HL-60 (cell line): ENCODE results near the gene PLXDC2.

ENCODE experiments used
- DNase-seq, 2 experiments: peaks; one replicate each; pipeline ENCODE4 v3.0.0-alpha.2; 2010 to 2020; ENCODE audit warnings: low read depth in 1 of 2, low spot score in 1 of 2
- H3K27ac ChIP-seq: fragments of 250-450 bp; sonication (Bioruptor Pico); replicated peaks from 2 replicates; pipeline ENCODE4 v1.5.1; 2020; ENCODE audit warnings: mild to moderate bottlenecking, moderate library complexity
- H3K27me3 ChIP-seq: fragments of 250-450 bp; sonication (Bioruptor Pico); 2 replicates; pipeline ENCODE4 v1.5.1; 2021; ENCODE audit warnings: mild to moderate bottlenecking, moderate library complexity; ENCODE audit not compliant: insufficient read depth, poor library complexity, severe bottlenecking
- H3K4me3 ChIP-seq: replicated peaks from 2 replicates; pipeline ENCODE4 v1.5.1; 2011; ENCODE audit warnings: mild to moderate bottlenecking, control low read depth, low read length; ENCODE audit not compliant: insufficient read depth
- GABPA ChIP-seq: IDR thresholded peaks from 2 replicates; pipeline ENCODE4 v1.6.1; 2012; ENCODE audit warnings: low read depth
- POLR2AphosphoS5 ChIP-seq: IDR thresholded peaks from 2 replicates; pipeline ENCODE4 v1.6.1; 2012; ENCODE audit warnings: low read depth
- SPI1 ChIP-seq: IDR thresholded peaks from 2 replicates; pipeline ENCODE4 v1.6.1; 2012; ENCODE audit warnings: low read depth, mild to moderate bottlenecking, borderline replicate concordance
- TF ChIP-seq, protein P1 (sequence below): IDR thresholded peaks from one replicate; pipeline ENCODE4 v1.5.1; 2011; ENCODE audit warnings: low read length, control low read depth, inconsistent platforms; ENCODE audit not compliant: insufficient read depth
- TF ChIP-seq, protein P2 (sequence below): IDR thresholded peaks from 2 replicates; pipeline ENCODE4 v1.6.1; 2012; ENCODE audit warnings: low read depth; ENCODE audit not compliant: insufficient replicate concordance

The PLXDC2 gene

DNA sequence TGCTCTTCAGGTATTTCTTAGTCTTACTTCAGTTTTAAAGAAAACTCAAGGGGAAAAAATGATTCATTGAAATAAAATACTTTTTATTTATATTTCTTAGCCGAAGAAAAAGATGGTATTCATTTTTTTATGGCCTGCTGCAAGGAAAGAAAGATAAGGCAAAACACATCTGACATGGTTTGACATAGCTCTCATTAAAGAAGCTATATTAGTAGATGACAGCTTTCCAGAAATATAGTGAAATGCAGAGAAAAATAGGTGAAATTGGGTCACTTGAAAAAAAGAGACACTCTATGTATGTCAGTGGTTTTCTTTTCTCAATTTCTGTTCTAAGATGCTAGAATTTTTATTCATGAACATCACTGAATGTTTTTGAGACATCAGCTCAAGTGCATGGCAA, 438.3 kb downstream of the PLXDC2 start:
- no peak for DNase-seq
- TF ChIP-seq, protein P1, sequence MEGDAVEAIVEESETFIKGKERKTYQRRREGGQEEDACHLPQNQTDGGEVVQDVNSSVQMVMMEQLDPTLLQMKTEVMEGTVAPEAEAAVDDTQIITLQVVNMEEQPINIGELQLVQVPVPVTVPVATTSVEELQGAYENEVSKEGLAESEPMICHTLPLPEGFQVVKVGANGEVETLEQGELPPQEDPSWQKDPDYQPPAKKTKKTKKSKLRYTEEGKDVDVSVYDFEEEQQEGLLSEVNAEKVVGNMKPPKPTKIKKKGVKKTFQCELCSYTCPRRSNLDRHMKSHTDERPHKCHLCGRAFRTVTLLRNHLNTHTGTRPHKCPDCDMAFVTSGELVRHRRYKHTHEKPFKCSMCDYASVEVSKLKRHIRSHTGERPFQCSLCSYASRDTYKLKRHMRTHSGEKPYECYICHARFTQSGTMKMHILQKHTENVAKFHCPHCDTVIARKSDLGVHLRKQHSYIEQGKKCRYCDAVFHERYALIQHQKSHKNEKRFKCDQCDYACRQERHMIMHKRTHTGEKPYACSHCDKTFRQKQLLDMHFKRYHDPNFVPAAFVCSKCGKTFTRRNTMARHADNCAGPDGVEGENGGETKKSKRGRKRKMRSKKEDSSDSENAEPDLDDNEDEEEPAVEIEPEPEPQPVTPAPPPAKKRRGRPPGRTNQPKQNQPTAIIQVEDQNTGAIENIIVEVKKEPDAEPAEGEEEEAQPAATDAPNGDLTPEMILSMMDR = no peak
- TF ChIP-seq SPI1 (no peak), GABPA (no peak), POLR2AphosphoS5 (no peak)
- TF ChIP-seq, protein P2, sequence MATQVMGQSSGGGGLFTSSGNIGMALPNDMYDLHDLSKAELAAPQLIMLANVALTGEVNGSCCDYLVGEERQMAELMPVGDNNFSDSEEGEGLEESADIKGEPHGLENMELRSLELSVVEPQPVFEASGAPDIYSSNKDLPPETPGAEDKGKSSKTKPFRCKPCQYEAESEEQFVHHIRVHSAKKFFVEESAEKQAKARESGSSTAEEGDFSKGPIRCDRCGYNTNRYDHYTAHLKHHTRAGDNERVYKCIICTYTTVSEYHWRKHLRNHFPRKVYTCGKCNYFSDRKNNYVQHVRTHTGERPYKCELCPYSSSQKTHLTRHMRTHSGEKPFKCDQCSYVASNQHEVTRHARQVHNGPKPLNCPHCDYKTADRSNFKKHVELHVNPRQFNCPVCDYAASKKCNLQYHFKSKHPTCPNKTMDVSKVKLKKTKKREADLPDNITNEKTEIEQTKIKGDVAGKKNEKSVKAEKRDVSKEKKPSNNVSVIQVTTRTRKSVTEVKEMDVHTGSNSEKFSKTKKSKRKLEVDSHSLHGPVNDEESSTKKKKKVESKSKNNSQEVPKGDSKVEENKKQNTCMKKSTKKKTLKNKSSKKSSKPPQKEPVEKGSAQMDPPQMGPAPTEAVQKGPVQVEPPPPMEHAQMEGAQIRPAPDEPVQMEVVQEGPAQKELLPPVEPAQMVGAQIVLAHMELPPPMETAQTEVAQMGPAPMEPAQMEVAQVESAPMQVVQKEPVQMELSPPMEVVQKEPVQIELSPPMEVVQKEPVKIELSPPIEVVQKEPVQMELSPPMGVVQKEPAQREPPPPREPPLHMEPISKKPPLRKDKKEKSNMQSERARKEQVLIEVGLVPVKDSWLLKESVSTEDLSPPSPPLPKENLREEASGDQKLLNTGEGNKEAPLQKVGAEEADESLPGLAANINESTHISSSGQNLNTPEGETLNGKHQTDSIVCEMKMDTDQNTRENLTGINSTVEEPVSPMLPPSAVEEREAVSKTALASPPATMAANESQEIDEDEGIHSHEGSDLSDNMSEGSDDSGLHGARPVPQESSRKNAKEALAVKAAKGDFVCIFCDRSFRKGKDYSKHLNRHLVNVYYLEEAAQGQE = no peak
- Histone ChIP-seq H3K4me3 (no peak overlapping the region), H3K27me3 (no peaks in the 10 kb centered on the region), H3K27ac (no peak overlapping the region)

DNA sequence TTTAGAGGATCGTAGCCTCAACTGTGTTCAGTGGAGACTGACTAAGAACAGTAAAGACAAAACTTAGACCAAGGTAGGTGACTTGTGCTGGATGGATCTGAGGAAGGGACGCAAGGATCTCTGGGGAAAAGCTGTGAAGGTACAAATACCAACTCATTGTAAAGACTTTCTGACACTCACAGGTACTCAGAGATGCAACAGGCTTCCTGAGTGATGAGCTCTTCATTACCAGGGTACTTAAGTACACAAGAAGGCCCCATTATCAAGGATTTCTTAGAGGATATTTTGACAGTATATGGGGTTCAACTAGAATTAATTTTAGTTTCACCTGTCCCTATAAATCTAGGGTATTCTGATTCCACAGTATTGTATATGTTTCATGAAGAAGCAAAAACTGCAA, 440.7 kb downstream of the PLXDC2 start:
- no peaks in the 10 kb centered on the region for H3K27me3 ChIP-seq
- no peak overlapping the region for H3K27ac ChIP-seq
- no peak for DNase-seq
- no peak overlapping the region for H3K4me3 ChIP-seq
- TF ChIP-seq, protein P1 = no peak
- TF ChIP-seq, protein P2 = no peak
- no peak for TF ChIP-seq POLR2AphosphoS5
- TF ChIP-seq SPI1 = no peak
- no peak for TF ChIP-seq GABPA

DNA sequence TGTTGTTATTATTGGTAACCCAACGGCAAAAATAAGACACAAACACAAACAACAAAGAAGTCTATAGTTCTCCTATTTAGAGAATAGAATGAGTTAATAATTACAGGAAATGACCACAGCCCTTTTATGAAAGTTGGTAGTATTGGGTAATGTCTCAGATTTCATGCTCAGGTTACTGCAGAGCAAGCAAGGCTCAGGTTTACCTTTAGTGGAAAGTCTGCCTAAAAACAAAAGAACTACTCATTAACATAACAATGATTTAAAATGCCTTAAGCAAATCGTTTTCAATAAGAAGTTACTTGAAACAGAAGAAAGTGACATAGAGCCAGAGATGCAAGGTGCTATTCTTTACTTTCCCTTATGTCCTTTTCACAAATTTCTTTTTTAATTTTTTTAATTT, 441.2 kb downstream of the PLXDC2 start:
- no peak for DNase-seq
- Histone ChIP-seq H3K27ac (no peak overlapping the region), H3K4me3 (no peak overlapping the region), H3K27me3 (no peaks in the 10 kb centered on the region)
- TF ChIP-seq, protein P2 = no peak
- TF ChIP-seq, protein P1 = no peak
- TF ChIP-seq SPI1 (no peak), GABPA (no peak), POLR2AphosphoS5 (no peak)
